K562 (cell line): Measurements from ENCODE around the gene TAF1B. TPM values are rescaled to one million over a fixed set of nuclear protein-coding genes. Genes with fewer than 3 reads are reported as not detected.

Experiments
- ADNP ChIP-seq: fragments of 200-800 bp; sonication (Bioruptor generic); IDR thresholded peaks from 2 replicates; pipeline ENCODE4 v1.6.1; 2016; ENCODE audit warnings: missing genetic modification characterization, missing compliant biosample characterization
- AFF4 ChIP-seq: sonication (generic); formaldehyde crosslinking; IDR thresholded peaks from 2 replicates; pipeline ENCODE4 v1.8.0; 2023; ENCODE audit warnings: mild to moderate bottlenecking, missing genetic modification reagents
- ATF3 ChIP-seq, 2 experiments: fragments of 450-650 bp in 1 of 2; sonication (generic) in 1 of 2; formaldehyde crosslinking in 1 of 2; IDR thresholded peaks in 1 of 2; conservative IDR thresholded peaks in 1 of 2; 2 replicates each; pipeline versions ENCODE4 v1.6.1 to v1.8.1; 2016 to 2023; ENCODE audit warnings: mild to moderate bottlenecking in 2 of 2, moderate library complexity in 2 of 2, inconsistent platforms in 1 of 2, missing genetic modification reagents in 1 of 2
- BACH1 ChIP-seq: fragments of 200-800 bp; sonication (Bioruptor generic); IDR thresholded peaks from 2 replicates; pipeline ENCODE4 v1.6.1; 2016; ENCODE audit warnings: missing genetic modification characterization, missing compliant biosample characterization
- CLOCK ChIP-seq: fragments of 250-450 bp; sonication (Bioruptor Pico); IDR thresholded peaks from 2 replicates; pipeline ENCODE4 v1.4.0; 2020; ENCODE audit warnings: mild to moderate bottlenecking, moderate library complexity, borderline replicate concordance
- DMBX1 ChIP-seq: fragments of 250-450 bp; sonication (Bioruptor Pico); IDR thresholded peaks from 2 replicates; pipeline ENCODE4 v1.8.0; 2022; ENCODE audit warnings: inconsistent platforms, mild to moderate bottlenecking, moderate library complexity, borderline replicate concordance
- HNRNPH1 ChIP-seq: fragments of 200-400 bp; formaldehyde crosslinking; optimal IDR thresholded peaks from 2 replicates; pipeline ENCODE3; 2017; ENCODE audit warnings: low read depth, mild to moderate bottlenecking, low read length, moderate library complexity
- JUND ChIP-seq, 2 experiments: IDR thresholded peaks; 2 replicates in 1 of 2; 3 replicates in 1 of 2; pipeline ENCODE4 v1.6.1; 2011; ENCODE audit warnings: borderline replicate concordance in 2 of 2, low read depth in 2 of 2, low read length in 2 of 2, improper control_type of control experiment in 1 of 2, missing biosample characterization in 1 of 2, missing genetic modification characterization in 1 of 2, missing genetic modification reagents in 1 of 2
- NCOR1 ChIP-seq: fragments of 450-650 bp; IDR thresholded peaks from 2 replicates; pipeline ENCODE4 v1.6.1; 2016; ENCODE audit warnings: mild to moderate bottlenecking, moderate library complexity
- NFYB ChIP-seq: IDR thresholded peaks from 2 replicates; pipeline ENCODE4 v1.6.1; 2011; ENCODE audit warnings: mild to moderate bottlenecking, moderate library complexity; ENCODE audit not compliant: insufficient read length; ENCODE audit errors: extremely low read depth
- POLR2H ChIP-seq: IDR thresholded peaks from 2 replicates; pipeline ENCODE4 v1.6.1; 2016; ENCODE audit warnings: missing genetic modification characterization, low read depth, mild to moderate bottlenecking, control low read depth, missing compliant biosample characterization, moderate library complexity
- RBBP5 ChIP-seq: fragments of 200-600 bp; sonication (generic); IDR thresholded peaks from 2 replicates; pipeline ENCODE4 v1.6.1; 2012; ENCODE audit warnings: borderline replicate concordance, mild to moderate bottlenecking, low read length, control low read depth, inconsistent platforms; ENCODE audit not compliant: insufficient read depth, poor library complexity, severe bottlenecking
- RBM39 ChIP-seq: fragments of 200-400 bp; formaldehyde crosslinking; optimal IDR thresholded peaks from 2 replicates; pipeline ENCODE3; 2018; ENCODE audit warnings: low read depth, low read length
- ZFP30 ChIP-seq: fragments of 250-450 bp; sonication (Bioruptor Pico); IDR thresholded peaks from 2 replicates; pipeline ENCODE4 v1.8.0; 2022; ENCODE audit warnings: moderate library complexity, mild to moderate bottlenecking, inconsistent platforms, borderline replicate concordance
- ZNF232 ChIP-seq: sonication (generic); formaldehyde crosslinking; IDR thresholded peaks from 2 replicates; pipeline ENCODE4 v1.8.0; 2022; ENCODE audit warnings: mild to moderate bottlenecking, missing genetic modification reagents
- ZNF354B ChIP-seq: fragments of 250-450 bp; sonication (Bioruptor Pico); IDR thresholded peaks from 2 replicates; pipeline ENCODE4 v1.4.0; 2020
- ZNF589 ChIP-seq: fragments of 200-800 bp; sonication (Bioruptor generic); IDR thresholded peaks from 2 replicates; pipeline ENCODE4 v1.6.1; 2016; ENCODE audit warnings: low read depth, missing genetic modification characterization, missing compliant biosample characterization
- ZNF699 ChIP-seq: fragments of 250-450 bp; sonication (Bioruptor Pico); IDR thresholded peaks from 2 replicates; pipeline ENCODE4 v1.8.0; 2021; ENCODE audit warnings: mild to moderate bottlenecking, moderate library complexity; ENCODE audit not compliant: insufficient replicate concordance
- ZNF76 ChIP-seq: fragments of 250-450 bp; sonication (Bioruptor Pico); IDR thresholded peaks from 2 replicates; pipeline ENCODE4 v1.4.0; 2020; ENCODE audit warnings: mild to moderate bottlenecking, moderate library complexity, borderline replicate concordance
- polyA plus RNA-seq, 8 experiments: library from polyadenylated mRNA; depleted of rRNA in 4 of 8; stranded (reverse) in 5 of 8; unstranded in 3 of 8; fragments of >200 nt; fragmentation: Nextera tagmentation in 2 of 8; fragmentation: Illumina TruSeq in 1 of 8; extraction: Ambion mirVana in 2 of 8; extraction: Trizol in 1 of 8; gene quantifications; 2 replicates each; pipeline versions ENCODE4 v1.2.1 to v1.2.3, GENCODE V29; 2011 to 2014; ENCODE audit warnings: inconsistent platforms in 1 of 8, missing spikeins in 1 of 8
- total RNA-seq, 7 experiments: library from RNA; depleted of rRNA in 6 of 7; stranded (reverse); fragments of >200 nt in 6 of 7; fragmentation: Illumina TruSeq in 2 of 7; extraction: Trizol in 2 of 7; gene quantifications; 2 replicates each; pipeline versions ENCODE4 v1.2.1 to v1.2.3, GENCODE V29; 2011 to 2021; ENCODE audit warnings: low replicate concordance in 1 of 7

The TAF1B gene
- total and polyA plus RNA-seq, 9 of the 15 experiments (the other 6 are each of a cell fraction or from before 2014, with no cell fraction given): 8.8 to 25.1 (median 17.3) TPM

GRCh38 chr2:9951522-9952285 is 108.4 kb downstream of the TAF1B start, which contains the start of gene GRHL1 (continued):
- TF ChIP-seq ZNF76 (CRISPR knock-in tag): no peak
- TF ChIP-seq NFYB: peak; percentile 18
- TF ChIP-seq RBBP5: peak; percentile 76
- TF ChIP-seq ZNF699 (CRISPR knock-in tag): no peak
- TF ChIP-seq RBM39: no peak
- TF ChIP-seq ZNF354B (CRISPR knock-in tag): no peak
- TF ChIP-seq ATF3 (IDR thresholded peaks at IDR 0.05): no peak
- TF ChIP-seq ATF3 (CRISPR knock-in tag; conservative IDR thresholded peaks at IDR 0.05): no peak
- no peak for TF ChIP-seq AFF4 (CRISPR knock-in tag)
- no peak for TF ChIP-seq DMBX1
- TF ChIP-seq CLOCK (CRISPR knock-in tag): no peak
- TF ChIP-seq ZNF232 (CRISPR knock-in tag): no peak
- no peak for TF ChIP-seq NCOR1
- TF ChIP-seq POLR2H (tag): no peak
- TF ChIP-seq ZNF589 (CRISPR knock-in tag): peak; percentile 1; the same call in 1 of the 2 replicates
- no peak for TF ChIP-seq HNRNPH1
- TF ChIP-seq ADNP (tag): no peak
- no peak for TF ChIP-seq JUND (IDR thresholded peaks at IDR 0.05; ENCODE audit: borderline replicate concordance, low read depth, low read length)
- no peak for TF ChIP-seq JUND (tag; IDR thresholded peaks at IDR 0.05; ENCODE audit: borderline replicate concordance, low read depth, low read length)
- peak; percentile 10; the same call in 1 of the 2 replicates for TF ChIP-seq BACH1 (tag)
- no peak for TF ChIP-seq ZFP30 (CRISPR knock-in tag)
